OCI-LY3 (cell line): Measurements from ENCODE around the gene VIPR2.
"Not testable (repeated sequence)": the region's sequence is repeated elsewhere in the genome, so short reads cannot be mapped to it uniquely, and the experiment has no call there.

Source experiments
- H2AFZ ChIP-seq: fragments of 200-600, 300-600 bp; shearing (Covaris generic); 2 replicates; pipeline ENCODE4 v1.6.0; 2014; ENCODE audit warnings: antibody characterized with exemption, low read depth, low read length
- H3K27ac ChIP-seq: fragments of 200-600, 300-600 bp; sonication (generic); 2 replicates; pipeline ENCODE4 v1.5.1; 2014; ENCODE audit warnings: mild to moderate bottlenecking, low read length, moderate library complexity, mixed read lengths
- H3K27me3 ChIP-seq: fragments of 200-600, 300-600 bp; sonication (generic); 2 replicates; pipeline ENCODE4 v1.6.1; 2014; ENCODE audit warnings: low read depth, low read length, mixed read lengths
- H3K36me3 ChIP-seq: fragments of 200-600, 300-600 bp; sonication (generic); replicated peaks from 2 replicates; pipeline ENCODE3; 2014; ENCODE audit warnings: low read depth, low read length, mixed read lengths
- H3K4me1 ChIP-seq: fragments of 300-600, 200-600 bp; sonication (generic); 2 replicates; pipeline ENCODE4 v1.6.1; 2014; ENCODE audit warnings: low read length, mixed read lengths
- H3K4me2 ChIP-seq: fragments of 200-600, 300-600 bp; sonication (generic); 2 replicates; pipeline ENCODE4 v1.6.1; 2014; ENCODE audit warnings: low read length, mixed read lengths
- H3K4me3 ChIP-seq: fragments of 300-600, 200-600 bp; sonication (generic); 2 replicates; pipeline ENCODE4 v1.5.1; 2014; ENCODE audit warnings: antibody characterized with exemption, mild to moderate bottlenecking, low read length, moderate library complexity
- H3K79me2 ChIP-seq: fragments of 300-600, 200-600 bp; shearing (Covaris generic); 2 replicates; pipeline ENCODE4 v1.6.1; 2014; ENCODE audit warnings: mild to moderate bottlenecking, low read length, mixed read lengths
- H3K9ac ChIP-seq: fragments of 300-600, 200-600 bp; shearing (Covaris generic); 2 replicates; pipeline ENCODE4 v1.6.0; 2014; ENCODE audit warnings: mild to moderate bottlenecking, low read length, moderate library complexity
- H3K9me3 ChIP-seq: fragments of 200-600, 300-600 bp; shearing (Covaris generic); 2 replicates; pipeline ENCODE4 v1.6.1; 2014; ENCODE audit warnings: low read length, mixed read lengths; ENCODE audit not compliant: insufficient read depth
- H4K20me1 ChIP-seq: fragments of 200-600, 300-600 bp; sonication (generic); 2 replicates; pipeline ENCODE4 v1.6.1; 2016; ENCODE audit warnings: low read length, mixed read lengths; ENCODE audit not compliant: insufficient read depth
- CTCF ChIP-seq: fragments of 200-600, 300-600 bp; sonication (generic); IDR thresholded peaks from 2 replicates; pipeline ENCODE4 v1.5.1; 2014; ENCODE audit warnings: antibody characterized with exemption, low read length, low read depth
- EZH2phosphoT487 ChIP-seq: fragments of 200-600 bp; shearing (Covaris generic); IDR thresholded peaks from 2 replicates; pipeline ENCODE4 v1.6.1; 2018; ENCODE audit warnings: antibody characterized with exemption, mixed run types, low read depth

Gene VIPR2

DNA sequence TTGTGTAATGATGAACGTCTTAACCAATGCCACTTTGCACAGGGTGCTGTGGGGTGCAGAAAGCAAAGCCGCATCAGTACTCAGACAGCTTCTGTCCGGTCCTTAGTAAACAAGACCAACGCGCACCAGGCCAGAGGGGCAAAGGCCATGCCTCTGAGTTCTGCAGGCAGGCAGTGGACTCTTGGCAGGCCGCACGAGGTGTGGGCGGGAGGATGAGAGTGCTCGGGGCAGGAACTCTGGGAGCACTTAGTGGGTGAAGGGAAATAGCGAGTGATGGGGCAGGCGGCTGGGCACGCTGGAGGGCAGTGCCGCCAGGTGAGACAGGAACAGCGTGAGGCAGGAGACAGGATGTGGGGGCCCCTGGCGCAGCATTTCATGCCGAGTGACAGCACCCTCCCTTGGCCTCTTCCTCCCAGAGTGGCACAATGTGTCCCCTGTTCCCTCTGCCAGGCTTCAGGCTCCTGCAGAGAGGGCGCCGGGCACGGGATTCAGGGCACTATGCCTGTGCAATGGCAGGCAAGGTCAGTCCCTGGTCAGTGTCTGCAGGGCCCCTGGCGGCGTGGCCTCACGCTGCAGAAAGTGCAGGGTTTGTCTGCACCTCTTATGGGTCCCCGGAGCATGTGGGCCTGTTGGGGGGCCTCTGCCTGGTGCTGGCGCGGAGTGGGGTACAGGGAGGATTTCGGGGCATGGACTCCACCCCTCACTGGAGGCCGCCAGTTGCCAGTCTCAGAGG is 60.4 kb downstream of the VIPR2 start:
- Histone ChIP-seq H3K79me2 (no peaks in the 10 kb centered on the region), H3K4me3 (no peak overlapping the region), H3K27ac (no peak overlapping the region), H3K4me1 (no peaks in the 10 kb centered on the region), H3K36me3 (no peaks in the 10 kb centered on the region), H4K20me1 (no peaks in the 10 kb centered on the region), H2AFZ (no peak overlapping the region), H3K4me2 (no peak overlapping the region), H3K27me3 (no peaks in the 10 kb centered on the region), H3K9ac (no peak overlapping the region), H3K9me3 (no peaks in the 10 kb centered on the region)
- no peak for TF ChIP-seq CTCF
- no peak for TF ChIP-seq EZH2phosphoT487

DNA sequence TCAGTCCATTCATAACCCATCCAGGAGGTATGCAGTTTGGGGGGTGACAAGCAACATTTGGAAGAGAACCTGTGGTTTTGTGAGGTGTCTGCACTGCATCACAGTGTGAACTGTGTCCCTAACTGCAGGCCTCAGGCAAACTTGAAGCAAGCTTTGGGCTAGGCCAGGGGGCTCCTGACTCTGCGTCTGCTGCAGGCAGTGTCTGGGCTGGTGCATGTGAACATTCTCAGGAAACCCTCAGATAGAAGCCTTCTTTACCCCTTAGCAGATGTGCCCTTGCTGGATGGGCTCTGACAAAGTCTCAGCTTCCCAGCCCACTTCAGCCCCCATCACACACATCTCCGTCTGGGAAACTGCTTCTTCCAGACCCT is 61.0 kb downstream of the VIPR2 start:
- Histone ChIP-seq H3K27me3 (no peaks in the 10 kb centered on the region), H3K4me3 (no peak overlapping the region)

GRCh38 chr7:159083001-159083697 is 61.5 kb downstream of the VIPR2 start:
- no peaks in the 10 kb centered on the region for H4K20me1 ChIP-seq
- H3K36me3 ChIP-seq, result no peaks in the 10 kb centered on the region
- no peak for TF ChIP-seq EZH2phosphoT487
- TF ChIP-seq CTCF, result no peak
- H3K9ac ChIP-seq, result no peak overlapping the region
- H3K4me2 ChIP-seq, result no peak overlapping the region
- H2AFZ ChIP-seq, result no peak overlapping the region
- no peaks in the 10 kb centered on the region for H3K27me3 ChIP-seq
- H3K4me3 ChIP-seq, result no peak overlapping the region
- H3K4me1 ChIP-seq, result no peaks in the 10 kb centered on the region
- no peak overlapping the region for H3K27ac ChIP-seq
- no peaks in the 10 kb centered on the region for H3K9me3 ChIP-seq
- no peaks in the 10 kb centered on the region for H3K79me2 ChIP-seq

More for the DNA sequence above, 61.0 kb downstream of the VIPR2 start:
- TF ChIP-seq EZH2phosphoT487 (no peak), CTCF (no peak)
- Histone ChIP-seq H3K4me1 (no peaks in the 10 kb centered on the region), H3K79me2 (no peaks in the 10 kb centered on the region), H3K9me3 (no peaks in the 10 kb centered on the region), H3K4me2 (no peak overlapping the region), H3K27ac (no peak overlapping the region), H3K9ac (no peak overlapping the region), H2AFZ (no peak overlapping the region), H3K36me3 (no peaks in the 10 kb centered on the region), H4K20me1 (no peaks in the 10 kb centered on the region)

- H4K20me1 ChIP-seq, H3K79me2 ChIP-seq, H2AFZ ChIP-seq, H3K4me3 ChIP-seq, H3K9ac ChIP-seq, H3K27me3 ChIP-seq, H3K4me1 ChIP-seq, H3K27ac ChIP-seq, H3K4me2 ChIP-seq, H3K36me3 ChIP-seq, H3K9me3 ChIP-seq: not testable (repeated sequence)
These were observed 62.6 kb downstream of the VIPR2 start for GRCh38 chr7:159082075-159082474.
